Lower leg skin (tissue), 3 donors: Measurements from ENCODE around the gene OSMR.

ENCODE experiments used
- CTCF ChIP-seq, 3 donors: fragments of 450-650 bp; IDR thresholded peaks; one replicate each; pipeline ENCODE4 v1.5.1; 2016; ENCODE audit warnings: antibody characterized with exemption in 3 of 3, mild to moderate bottlenecking in 3 of 3, moderate library complexity in 2 of 3
- POLR2A ChIP-seq, 2 donors: fragments of 450-650 bp; IDR thresholded peaks; one replicate each; pipeline ENCODE4 v1.6.1; 2016 to 2017; ENCODE audit warnings: antibody characterized with exemption in 2 of 2, mild to moderate bottlenecking in 1 of 2, moderate library complexity in 1 of 2

DNA sequence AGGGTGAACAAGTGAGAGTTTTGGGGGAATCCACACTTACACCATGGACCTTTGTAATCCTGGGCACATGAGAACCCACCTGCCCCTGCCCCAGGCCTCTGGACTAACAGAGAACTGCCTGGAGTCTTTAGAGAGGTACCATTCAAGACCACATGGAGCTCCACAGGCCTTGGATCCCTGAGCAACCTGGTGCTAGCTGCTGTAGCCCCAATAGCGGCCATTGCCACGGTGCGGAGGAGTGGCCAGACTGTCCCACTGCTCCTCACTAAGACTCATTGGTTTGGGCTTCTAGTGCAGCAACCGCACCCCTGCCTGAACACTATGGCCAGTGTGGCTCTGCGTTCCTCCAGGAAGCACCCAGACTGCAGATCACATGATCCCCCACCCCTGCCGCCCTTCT lies 45.8 kb downstream of the OSMR start:
- no peak for TF ChIP-seq CTCF (IDR thresholded peaks at IDR 0.05)
- no peak for TF ChIP-seq POLR2A (IDR thresholded peaks at IDR 0.05)
